Heart right ventricle (tissue), 16 donors: ENCODE results near the gene TXNDC16. TPM values are rescaled to one million over a fixed set of nuclear protein-coding genes. Genes with fewer than 3 reads are reported as not detected.

Source experiments
- ATAC-seq, 8 donors: fragments of 200-7000 bp; cut with Tn5 transposase; one replicate each; pipeline ENCODE4 v1.9.1; 2020; ENCODE audit warnings: mild to moderate bottlenecking in 8 of 8, moderate library complexity in 8 of 8, moderate number of reproducible peaks in 1 of 8
- DNase-seq, 2 donors: peaks; one replicate each; pipeline ENCODE4 v3.0.0-alpha.2; 2020
- H3K27ac ChIP-seq, 10 donors: fragments of 200-600 bp; sonication (generic) in 2 of 10; one replicate each; pipeline versions ENCODE4 v1.5.0 to v1.8.0; 2020 to 2022; ENCODE audit warnings: mild to moderate bottlenecking in 3 of 10
- H3K27me3 ChIP-seq, 7 donors: fragments of 200-600 bp; one replicate each; pipeline ENCODE4 v1.8.0; 2021 to 2022; ENCODE audit warnings: mild to moderate bottlenecking in 2 of 7
- H3K36me3 ChIP-seq, 9 donors: fragments of 200-600 bp; sonication (generic) in 1 of 9; one replicate each; pipeline versions ENCODE4 v1.5.0 to v1.8.0; 2020 to 2022; ENCODE audit warnings: mild to moderate bottlenecking in 2 of 9
- H3K4me1 ChIP-seq, 9 donors: fragments of 200-600 bp; sonication (generic) in 1 of 9; one replicate each; pipeline versions ENCODE4 v1.5.0 to v1.8.0; 2020 to 2022; ENCODE audit warnings: mild to moderate bottlenecking in 4 of 9
- H3K4me3 ChIP-seq, 10 donors: fragments of 200-600 bp; sonication (generic) in 2 of 10; one replicate each; pipeline versions ENCODE4 v1.5.0 to v1.8.0; 2020 to 2022; ENCODE audit warnings: mild to moderate bottlenecking in 7 of 10, moderate library complexity in 2 of 10
- H3K9me3 ChIP-seq, 11 donors: fragments of 200-600 bp in 10 of 11; sonication (generic) in 2 of 11; one replicate each; pipeline versions ENCODE4 v1.5.0 to v1.8.0; 2013 to 2022; ENCODE audit warnings: mild to moderate bottlenecking in 2 of 11, control low read depth in 1 of 11, moderate library complexity in 1 of 11
- CTCF ChIP-seq, 9 donors: fragments of 200-600 bp; sonication (generic) in 2 of 9; IDR thresholded peaks; one replicate each; pipeline versions ENCODE4 v1.5.0 to v1.8.0; 2021 to 2022; ENCODE audit warnings: antibody characterized with exemption in 9 of 9, mild to moderate bottlenecking in 5 of 9, moderate library complexity in 1 of 9
- WGBS, 2 donors: extraction: QIAGEN DNeasy Blood & Tissue Kit; methylation state at CpG; one replicate each; pipeline ENCODE4 v1.1.7; 2013; ENCODE audit warnings: inconsistent platforms in 1 of 2; 5-methylcytosine and 5-hydroxymethylcytosine counted together
- intact Hi-C, 10 donors: fragments of 100-400 bp; cut with DNase I; formaldehyde crosslinking; loops; one replicate each; pipeline versions ENCODE4 v1.11.1 to v1.14.2; 2022
- polyA plus RNA-seq, 2 donors: library from polyadenylated mRNA; stranded (reverse); fragments of 200-250 nt; gene quantifications; one replicate each; pipeline ENCODE4 v1.2.3, GENCODE V29; 2013
- total RNA-seq, 10 donors: library from RNA; stranded (reverse); fragmentation: NEBNext Ultra II Directional in 3 of 10; extraction: Animal tissue kit (Norgen Biotek cat#: 25700) in 3 of 10; gene quantifications; one replicate each; pipeline versions ENCODE4 v1.2.1 to v1.2.4, GENCODE V29; 2021 to 2023
- donor health status: Arrhythmogenic right ventricular cardiomyopathy.
- donor health status: ischemic (EF 13 %, LVEDD 7.1; RV severe dilation, severe dysfunction).
- donor health status: healthy with polysubstance abuse.
- donor health status: DM: no; HTN: yes; CAD: no.
- donor health status: DM: no; HTN: no; CAD: no.
- donor health status: ischemic (EF 25% LVEDD 6.9; RV normal size, moderate dysfunction).
- donor health status: ischemic (EF 25% LVEDD 5.7; RV mildly dilated, moderate dysfunction).
- donor health status: healthy.
- donor health status: DM: yes; HTN: yes; CAD: no.
- donor health status: Ischemic cardiomyopathy.
- donor health status: ischemic (EF 35%, LVEDD 5.7; RV mildly dilated, moderate dysfunction).
- donor health status: nonischemic (EF 11% LVEDD 7.7; RV severe dilation, severe dysfunction).
- donor health status: DM: yes; HTN: yes; CAD: no.
- donor health status: PGD.
- donor health status: ischemic (EF 29% LVEDD 5.4; RV normal size, mild dysfunction).
- donor health status: nonischemic (EF 23%, LVEDD 6.1; RV moderate dilation, normal function).

Gene TXNDC16
- total and polyA plus RNA-seq, 12 donors, result 1.2 to 6.3 (median 4.1) TPM

GRCh38 chr14:52457411-52457810, 94.9 kb downstream of the TXNDC16 start:
- H3K27ac ChIP-seq, result no peak overlapping the region
- peaks cover 0 to 15% (median 0%) of the 10 kb centered on the region in 11 donors for H3K9me3 ChIP-seq
- no peak for TF ChIP-seq CTCF (IDR thresholded peaks at IDR 0.05)
- peaks cover 0 to 9% (median 0%) of the 10 kb centered on the region in 9 donors for H3K4me1 ChIP-seq
- peaks cover 0 to 41% (median 0%) of the 10 kb centered on the region in 9 donors for H3K36me3 ChIP-seq
- H3K27me3 ChIP-seq, result no peaks in the 10 kb centered on the region
- no peak overlapping the region for H3K4me3 ChIP-seq
- ATAC-seq (no peak), DNase-seq (no peak)
- intact Hi-C loops, result no loop called here

GRCh38 chr14:52455291-52456088, 96.8 kb downstream of the TXNDC16 start:
- no peak overlapping the region for H3K4me3 ChIP-seq
- peaks cover 0 to 9% (median 0%) of the 10 kb centered on the region in 9 donors for H3K4me1 ChIP-seq
- peaks cover 0 to 46% (median 0%) of the 10 kb centered on the region in 9 donors for H3K36me3 ChIP-seq
- peaks cover 0 to 4% (median 0%) of the 10 kb centered on the region in 11 donors for H3K9me3 ChIP-seq
- ATAC-seq (no peak), DNase-seq (no peak)
- H3K27me3 ChIP-seq, result no peaks in the 10 kb centered on the region
- TF ChIP-seq CTCF (IDR thresholded peaks at IDR 0.05), result no peak
- 90 to 96% methylated on average over 3 of the region's 3 CpGs for WGBS, 2 donors
- H3K27ac ChIP-seq, result no peak overlapping the region
- intact Hi-C loops, result no loop called here

DNA sequence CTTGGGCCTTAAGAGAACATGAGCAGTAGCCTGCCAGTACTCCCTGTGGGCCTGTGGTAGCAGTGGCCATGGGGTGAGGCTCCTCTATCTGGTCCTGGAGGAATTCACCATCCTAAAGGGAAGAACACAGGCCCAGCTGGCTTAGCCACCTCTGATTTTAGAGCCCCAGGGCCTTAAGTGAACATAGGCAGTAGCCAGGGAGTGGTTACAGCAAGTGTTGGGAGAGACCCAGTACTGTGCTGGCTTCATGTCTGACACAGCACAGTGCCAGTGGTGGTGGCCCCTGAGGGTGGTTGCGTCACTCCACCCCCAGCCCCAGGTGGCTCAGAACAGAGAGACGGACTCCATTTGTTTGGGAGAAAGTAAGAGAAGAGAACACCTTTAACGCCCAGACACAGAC, 105.1 kb downstream of the TXNDC16 start:
- no peak for DNase-seq
- TF ChIP-seq CTCF (IDR thresholded peaks at IDR 0.05), result no peak
- intact Hi-C loops, result no loop called here
- peaks cover 0 to 16% (median 7%) of the 10 kb centered on the region in 11 donors for H3K9me3 ChIP-seq
- WGBS, 2 donors, result 93 to 97% methylated on average over 3 of the region's 3 CpGs
- no peak for ATAC-seq
- H3K27me3 ChIP-seq, result no peaks in the 10 kb centered on the region
- H3K4me1 ChIP-seq, result no peaks in the 10 kb centered on the region
- peaks cover 0 to 49% (median 0%) of the 10 kb centered on the region in 9 donors for H3K36me3 ChIP-seq
- H3K27ac ChIP-seq, result no peak overlapping the region
- H3K4me3 ChIP-seq, result no peak overlapping the region

DNA sequence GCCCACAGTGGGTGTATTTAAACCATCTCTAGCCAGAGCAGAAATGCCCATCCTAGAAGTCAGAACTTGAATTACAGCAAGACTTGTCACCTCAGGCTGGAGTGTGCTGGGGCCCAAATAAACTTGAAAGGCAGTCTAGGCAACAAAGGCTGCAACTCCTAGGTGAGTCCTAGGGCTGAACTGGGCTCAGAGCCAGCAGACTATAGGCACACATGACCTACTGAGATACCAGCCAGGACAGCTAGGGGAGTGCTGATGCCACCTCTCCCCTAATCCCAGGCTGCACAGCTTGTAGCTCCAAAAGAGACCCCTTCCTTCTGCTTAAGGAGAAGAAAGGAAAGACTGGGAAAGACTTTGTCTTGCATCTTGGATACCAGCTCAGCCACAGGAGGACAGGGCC, 106.0 kb downstream of the TXNDC16 start:
- no peak for ATAC-seq
- Histone ChIP-seq H3K9me3 (peaks cover 0 to 16% (median 7%) of the 10 kb centered on the region in 11 donors), H3K4me1 (no peaks in the 10 kb centered on the region), H3K36me3 (peaks cover 0 to 44% (median 0%) of the 10 kb centered on the region in 9 donors), H3K27me3 (no peaks in the 10 kb centered on the region), H3K4me3 (no peak overlapping the region), H3K27ac (no peak overlapping the region)
- DNase-seq, result no peak
- intact Hi-C loops, result no loop called here
- TF ChIP-seq CTCF (IDR thresholded peaks at IDR 0.05), result no peak
